Prostate gland (tissue), 2 donors: Measurements from ENCODE around the gene ARFGEF2. TPM values are rescaled to one million over a fixed set of nuclear protein-coding genes. Genes with fewer than 3 reads are reported as not detected.
A peak's percentile ranks its signal among the peaks of the same experiment; 100 is the strongest.

Experiments used
- DNase-seq: peaks from one replicate; pipeline ENCODE4 v3.0.0-alpha.2; 2019; ENCODE audit warnings: low spot score
- H3K27ac ChIP-seq, 2 donors: fragments of 200-600 bp; sonication (generic); 2 replicates each; pipeline ENCODE4 v1.5.1; 2017 to 2019
- H3K27me3 ChIP-seq: fragments of 200-600 bp; sonication (generic); replicated peaks from 2 replicates; pipeline ENCODE4 v1.5.1; 2019; ENCODE audit not compliant: insufficient read depth
- H3K36me3 ChIP-seq, 2 donors: fragments of 200-600 bp; sonication (generic); 1 replicate in 1 of 2; 2 replicates in 1 of 2; pipeline versions ENCODE4 v1.5.1 to v1.8.1; 2017 to 2019
- H3K4me1 ChIP-seq: fragments of 200-600 bp; sonication (generic); replicated peaks from 2 replicates; pipeline ENCODE4 v1.5.1; 2019
- H3K4me3 ChIP-seq, 2 donors: fragments of 200-600 bp; sonication (generic); 2 replicates each; pipeline ENCODE4 v1.5.1; 2017 to 2019
- H3K9me3 ChIP-seq: fragments of 200-600 bp; sonication (generic); 2 replicates; pipeline ENCODE4 v1.5.1; 2017
- POLR2A ChIP-seq: fragments of 450-650 bp; IDR thresholded peaks from one replicate; pipeline ENCODE4 v1.6.1; 2016; ENCODE audit warnings: antibody characterized with exemption, mild to moderate bottlenecking
- POLR2AphosphoS5 ChIP-seq: sonication (generic); formaldehyde crosslinking; IDR thresholded peaks from one replicate; pipeline ENCODE4 v1.6.1; 2017; ENCODE audit warnings: antibody characterized with exemption
- WGBS: methylation state at CpG from one replicate; pipeline ENCODE4 v1.1.5; 2018; 5-methylcytosine and 5-hydroxymethylcytosine counted together
- intact Hi-C: fragments of 100-400 bp; cut with DNase I; formaldehyde crosslinking; loops from one replicate; pipeline ENCODE4 v1.14.2; 2022
- total RNA-seq, 2 donors: library from RNA; depleted of rRNA; stranded (reverse); fragments of >200 nt; gene quantifications; one replicate each; pipeline ENCODE4 v1.1.0, GENCODE V29; 2016
- TF ChIP-seq, protein P1 (sequence below), 4 experiments: fragments of 200-600 bp in 2 of 4; fragments of 450-650 bp in 2 of 4; sonication (generic) in 2 of 4; IDR thresholded peaks; 1 replicate in 3 of 4; 2 replicates in 1 of 4; pipeline ENCODE4 v1.5.1; 2016 to 2019; ENCODE audit warnings: antibody characterized with exemption in 4 of 4, mild to moderate bottlenecking in 2 of 4, moderate library complexity in 2 of 4

Gene ARFGEF2
- total RNA-seq, 2 donors from 2014 or later, result 36.3 to 51.6 TPM

DNA sequence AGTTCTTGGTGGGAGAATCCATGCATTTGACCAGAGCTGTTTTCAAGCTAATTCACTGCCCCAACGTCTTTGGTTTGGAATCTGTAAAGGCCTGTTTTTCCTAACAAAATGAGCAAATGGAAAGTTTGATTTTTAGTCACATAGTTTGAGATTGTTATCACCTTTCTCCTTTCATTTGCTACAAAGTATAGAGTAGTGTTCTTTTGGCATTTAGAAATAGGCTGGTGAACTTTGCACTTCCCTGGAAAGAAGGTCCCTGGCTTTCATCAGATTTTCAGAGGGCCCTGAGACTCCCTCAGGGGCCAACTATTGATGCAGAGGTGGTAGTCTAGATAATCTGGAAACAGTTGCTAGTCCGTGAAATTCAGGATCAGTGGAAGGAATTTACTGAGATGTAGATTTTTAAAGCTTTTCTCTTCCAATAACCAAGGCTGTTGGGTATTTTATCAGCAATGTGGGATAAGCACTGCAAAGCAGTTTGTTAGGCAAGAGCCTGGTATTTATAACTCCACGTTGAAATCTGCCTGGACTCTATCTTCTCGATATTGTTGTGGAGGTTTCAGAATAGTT is 1.7 kb downstream of the ARFGEF2 start:
- Histone ChIP-seq H3K4me3 (peak overlapping the region in 1 of 2 donors; percentile 99), H3K9me3 (no peaks in the 10 kb centered on the region), H3K27ac (peak overlapping the region in 1 of 2 donors; percentile 98), H3K27me3 (no peaks in the 10 kb centered on the region), H3K4me1 (peaks cover 3% of the 10 kb centered on the region), H3K36me3 (no peaks in the 10 kb centered on the region)
- TF ChIP-seq POLR2A (no peak), POLR2AphosphoS5 (no peak)
- TF ChIP-seq, protein P1, sequence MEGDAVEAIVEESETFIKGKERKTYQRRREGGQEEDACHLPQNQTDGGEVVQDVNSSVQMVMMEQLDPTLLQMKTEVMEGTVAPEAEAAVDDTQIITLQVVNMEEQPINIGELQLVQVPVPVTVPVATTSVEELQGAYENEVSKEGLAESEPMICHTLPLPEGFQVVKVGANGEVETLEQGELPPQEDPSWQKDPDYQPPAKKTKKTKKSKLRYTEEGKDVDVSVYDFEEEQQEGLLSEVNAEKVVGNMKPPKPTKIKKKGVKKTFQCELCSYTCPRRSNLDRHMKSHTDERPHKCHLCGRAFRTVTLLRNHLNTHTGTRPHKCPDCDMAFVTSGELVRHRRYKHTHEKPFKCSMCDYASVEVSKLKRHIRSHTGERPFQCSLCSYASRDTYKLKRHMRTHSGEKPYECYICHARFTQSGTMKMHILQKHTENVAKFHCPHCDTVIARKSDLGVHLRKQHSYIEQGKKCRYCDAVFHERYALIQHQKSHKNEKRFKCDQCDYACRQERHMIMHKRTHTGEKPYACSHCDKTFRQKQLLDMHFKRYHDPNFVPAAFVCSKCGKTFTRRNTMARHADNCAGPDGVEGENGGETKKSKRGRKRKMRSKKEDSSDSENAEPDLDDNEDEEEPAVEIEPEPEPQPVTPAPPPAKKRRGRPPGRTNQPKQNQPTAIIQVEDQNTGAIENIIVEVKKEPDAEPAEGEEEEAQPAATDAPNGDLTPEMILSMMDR (IDR thresholded peaks at IDR 0.05), result no peak
- no peak for DNase-seq
- intact Hi-C loops, result loop anchor here (5.0 kb wide), 1 partner anchor 39 kb away; no protein-coding TSS in a partner anchor
- WGBS, result 48% methylated on average over 4 of the region's 4 CpGs

DNA sequence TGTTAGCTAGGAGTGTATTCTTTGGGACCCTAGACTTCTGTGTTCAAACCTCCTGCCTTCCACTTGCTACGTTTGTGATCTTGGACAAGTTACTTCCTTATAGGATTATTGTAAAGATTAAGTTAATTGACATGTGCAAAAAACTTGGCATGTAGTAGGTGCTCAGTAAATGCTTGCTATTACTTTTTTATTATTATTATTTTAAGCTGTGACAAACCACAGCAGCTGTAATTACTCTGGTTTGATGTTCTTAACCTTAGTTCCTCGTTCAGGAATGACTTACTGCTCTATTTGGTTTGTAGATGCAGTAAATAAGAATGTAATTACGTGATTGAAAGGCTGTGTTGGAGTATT is 3.2 kb downstream of the ARFGEF2 start:
- no peak overlapping the region for H3K4me3 ChIP-seq
- H3K4me1 ChIP-seq, result peaks cover 12% of the 10 kb centered on the region
- intact Hi-C loops, result loop anchor here (5.0 kb wide), 1 partner anchor 38 kb away; no protein-coding TSS in a partner anchor
- no peak for DNase-seq
- H3K27ac ChIP-seq, result peak overlapping the region in 1 of 2 donors; percentile 21
- H3K27me3 ChIP-seq, result no peaks in the 10 kb centered on the region
- WGBS, result 41% methylated on average over 3 of the region's 3 CpGs
- H3K36me3 ChIP-seq, result no peaks in the 10 kb centered on the region
- no peaks in the 10 kb centered on the region for H3K9me3 ChIP-seq
- TF ChIP-seq, protein P1 (IDR thresholded peaks at IDR 0.05), result no peak
- TF ChIP-seq POLR2AphosphoS5 (no peak), POLR2A (no peak)

DNA sequence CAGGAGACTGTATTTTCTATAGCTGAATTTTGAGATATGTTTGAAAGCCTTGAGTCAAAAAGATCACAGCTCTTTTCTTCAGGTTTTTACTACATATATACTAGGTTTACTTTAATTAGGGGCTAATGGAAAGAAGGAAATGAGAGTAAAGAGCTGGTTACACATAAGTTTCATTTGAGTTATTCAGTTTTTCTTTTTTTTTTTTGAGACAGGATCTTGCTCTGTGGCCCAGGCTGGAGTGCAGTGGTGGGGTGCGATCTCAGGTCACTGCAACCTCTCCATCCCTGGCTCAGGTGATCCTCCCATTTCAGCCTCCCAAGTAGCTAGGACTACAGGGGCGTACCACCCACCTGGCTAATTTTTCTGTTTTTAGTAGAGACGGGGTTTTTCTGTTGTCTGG is 4.8 kb downstream of the ARFGEF2 start:
- no peaks in the 10 kb centered on the region for H3K9me3 ChIP-seq
- intact Hi-C loops, result no loop called here
- H3K4me1 ChIP-seq, result peaks cover 15% of the 10 kb centered on the region
- peak overlapping the region in 1 of 2 donors; percentile 85 for H3K27ac ChIP-seq
- WGBS, result 87% methylated on average over 3 of the region's 3 CpGs
- H3K4me3 ChIP-seq, result no peak overlapping the region
- no peaks in the 10 kb centered on the region for H3K36me3 ChIP-seq
- DNase-seq, result no peak
- TF ChIP-seq, protein P1 (IDR thresholded peaks at IDR 0.05), result no peak
- TF ChIP-seq POLR2A (no peak), POLR2AphosphoS5 (no peak)
- H3K27me3 ChIP-seq, result no peaks in the 10 kb centered on the region

DNA sequence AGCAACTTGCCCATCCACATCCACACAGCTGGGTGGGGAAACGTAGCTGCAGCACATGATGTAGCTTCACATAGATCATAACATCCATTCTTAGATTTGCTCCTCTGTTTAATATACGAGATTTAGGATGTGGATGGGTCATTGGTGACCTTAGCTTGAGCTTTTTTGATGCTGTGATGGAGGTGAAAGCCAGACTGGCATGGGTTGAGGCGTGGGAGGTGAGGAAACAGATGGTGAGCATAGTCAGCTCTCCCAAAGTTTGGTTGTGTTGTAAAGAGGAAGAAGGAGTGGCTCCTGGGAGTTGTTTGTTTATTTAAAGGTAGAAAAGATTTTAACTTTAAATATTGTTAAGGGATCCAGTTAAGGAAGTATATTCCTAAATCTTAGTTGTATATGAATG is 5.3 kb downstream of the ARFGEF2 start:
- no peak for DNase-seq
- WGBS, result 90% methylated on average over 3 of the region's 3 CpGs
- H3K4me1 ChIP-seq, result peaks cover 15% of the 10 kb centered on the region
- intact Hi-C loops, result no loop called here
- no peaks in the 10 kb centered on the region for H3K27me3 ChIP-seq
- no peak overlapping the region for H3K4me3 ChIP-seq
- peak overlapping the region in 1 of 2 donors; percentile 85 for H3K27ac ChIP-seq
- H3K9me3 ChIP-seq, result no peaks in the 10 kb centered on the region
- TF ChIP-seq, protein P1 (IDR thresholded peaks at IDR 0.05), result no peak
- no peak for TF ChIP-seq POLR2A
- TF ChIP-seq POLR2AphosphoS5, result no peak
- H3K36me3 ChIP-seq, result no peaks in the 10 kb centered on the region
